Ascending aorta (tissue), 2 donors: Measurements from ENCODE around the gene RAB27A. TPM values are rescaled to one million over a fixed set of nuclear protein-coding genes. Genes with fewer than 3 reads are reported as not detected.

Experiments
- DNase-seq, 2 donors: peaks; one replicate each; pipeline ENCODE4 v3.0.0-alpha.2; 2019; ENCODE audit warnings: low spot score in 2 of 2
- H3K27ac ChIP-seq, 2 donors: fragments of 200-600 bp; sonication (generic); one replicate each; pipeline ENCODE4 v1.5.1; 2016 to 2017; ENCODE audit warnings: mild to moderate bottlenecking in 1 of 2
- H3K27me3 ChIP-seq: fragments of 200-600 bp; sonication (generic); one replicate; pipeline ENCODE4 v1.5.1; 2017
- H3K36me3 ChIP-seq, 2 donors: fragments of 200-600 bp; sonication (generic); one replicate each; pipeline ENCODE4 v1.5.1; 2016
- H3K4me1 ChIP-seq, 2 donors: fragments of 200-600 bp; sonication (generic); one replicate each; pipeline ENCODE4 v1.5.1; 2016 to 2017; ENCODE audit warnings: mild to moderate bottlenecking in 1 of 2
- H3K4me3 ChIP-seq, 2 donors: fragments of 200-600 bp; sonication (generic); one replicate each; pipeline ENCODE4 v1.5.1; 2016 to 2017; ENCODE audit warnings: mild to moderate bottlenecking in 1 of 2
- H3K9me3 ChIP-seq, 2 donors: fragments of 200-600 bp; sonication (generic); one replicate each; pipeline ENCODE4 v1.5.1; 2016
- CTCF ChIP-seq, 3 experiments: fragments of 200-600 bp in 2 of 3; fragments of 450-650 bp in 1 of 3; sonication (generic) in 2 of 3; IDR thresholded peaks; one replicate each; pipeline ENCODE4 v1.5.1; 2016 to 2019; ENCODE audit warnings: antibody characterized with exemption in 3 of 3, mild to moderate bottlenecking in 1 of 3, moderate library complexity in 1 of 3
- intact Hi-C: fragments of 100-400 bp; cut with DNase I; formaldehyde crosslinking; loops from one replicate; pipeline ENCODE4 v1.15.1; 2023
- total RNA-seq: library from RNA; depleted of rRNA; stranded (reverse); fragments of >200 nt; gene quantifications from one replicate; pipeline ENCODE4 v1.1.0, GENCODE V29; 2016

RAB27A gene
- total RNA-seq, 1 donor from 2014 or later = 17.9 TPM

- H3K4me3 ChIP-seq = peak within 1 kb of the TSS; percentile 82 to 95
- peak within 1 kb of the TSS; percentile 90 to 96 for H3K27ac ChIP-seq
- intact Hi-C loops = loop anchor here (1.0 to 10.0 kb wide), 4 partner anchors 94 to 1222 kb away; partner anchors contain the start of genes CCPG1, PIERCE2 and UNC13C
- DNase-seq = peak; percentile 87 to 99
- peak; percentile 48 to 57 (median 49) for TF ChIP-seq CTCF (IDR thresholded peaks at IDR 0.05)
- peaks cover 0 to 3% of the 10 kb centered on the region in 2 donors for H3K36me3 ChIP-seq
- H3K27me3 ChIP-seq = no peaks in the 10 kb centered on the region
- H3K4me1 ChIP-seq = peaks cover 4 to 14% of the 10 kb centered on the region in 2 donors
- H3K9me3 ChIP-seq = no peaks in the 10 kb centered on the region
Observed at GRCh38 chr15:55196458-55197361, 92.9 kb downstream of the RAB27A start, which contains the start of gene RSL24D1. Gene RSL24D1 (minus strand): TSS chr15:55196941. CDS start chr15:55196890, 51 bp downstream.

- H3K9me3 ChIP-seq = no peaks in the 10 kb centered on the region
- H3K27me3 ChIP-seq = no peaks in the 10 kb centered on the region
- peaks cover 4 to 14% of the 10 kb centered on the region in 2 donors for H3K4me1 ChIP-seq
- peak overlapping the region; percentile 82 to 95 for H3K4me3 ChIP-seq
- H3K27ac ChIP-seq = peak overlapping the region; percentile 90 to 96
- intact Hi-C loops = loop anchor here (1.0 to 10.0 kb wide), 3 partner anchors 212 to 1221 kb away; partner anchors contain the start of genes CCPG1, PIERCE2 and UNC13C
- TF ChIP-seq CTCF (IDR thresholded peaks at IDR 0.05) = no peak
- DNase-seq = no peak
- H3K36me3 ChIP-seq = peaks cover 0 to 8% of the 10 kb centered on the region in 2 donors
Observed at GRCh38 chr15:55195996-55196395, 93.6 kb downstream of the RAB27A start.

- no peak for DNase-seq
- Histone ChIP-seq H3K4me1 (peaks cover 4 to 14% of the 10 kb centered on the region in 2 donors), H3K9me3 (no peaks in the 10 kb centered on the region), H3K36me3 (peaks cover 0 to 22% of the 10 kb centered on the region in 2 donors), H3K27me3 (no peaks in the 10 kb centered on the region), H3K27ac (no peak overlapping the region), H3K4me3 (no peak overlapping the region)
- TF ChIP-seq CTCF (IDR thresholded peaks at IDR 0.05) = no peak
- intact Hi-C loops = loop anchor here (10.0 kb wide), 1 partner anchor 1219 kb away; the partner anchor contains the start of gene UNC13C
Observed at GRCh38 chr15:55194256-55194655, 95.4 kb downstream of the RAB27A start.

- Histone ChIP-seq H3K4me3 (no peak overlapping the region), H3K9me3 (no peaks in the 10 kb centered on the region), H3K4me1 (no peaks in the 10 kb centered on the region), H3K36me3 (peaks cover 19 to 61% of the 10 kb centered on the region in 2 donors), H3K27me3 (no peaks in the 10 kb centered on the region), H3K27ac (no peak overlapping the region)
- no peak for DNase-seq
- no peak for TF ChIP-seq CTCF (IDR thresholded peaks at IDR 0.05)
- intact Hi-C loops = no loop called here
Observed at GRCh38 chr15:55186331-55186730, 103.3 kb downstream of the RAB27A start.

- intact Hi-C loops = no loop called here
- no peaks in the 10 kb centered on the region for H3K27me3 ChIP-seq
- H3K4me1 ChIP-seq = no peaks in the 10 kb centered on the region
- no peak overlapping the region for H3K4me3 ChIP-seq
- no peak overlapping the region for H3K27ac ChIP-seq
- TF ChIP-seq CTCF (IDR thresholded peaks at IDR 0.05) = no peak
- no peak for DNase-seq
- peaks cover 23 to 68% of the 10 kb centered on the region in 2 donors for H3K36me3 ChIP-seq
- H3K9me3 ChIP-seq = no peaks in the 10 kb centered on the region
Observed at GRCh38 chr15:55183679-55184078, 105.9 kb downstream of the RAB27A start.
